PC-9 (cell line): Measurements from ENCODE around the gene VAT1L. TPM values are rescaled to one million over a fixed set of nuclear protein-coding genes. Genes with fewer than 3 reads are reported as not detected.

Experiments used
- BruUV-seq: library from RNA; stranded (reverse); fragments of 400-500 nt; replicated peaks from 2 replicates; lab custom pipeline; 2021; lab: Mats Ljungman, UMichigan
- CTCF ChIA-PET: fragments of 300-600 bp; sonication (Branson Sonifier 250); formaldehyde crosslinking; loops from one replicate; lab custom pipeline; 2022; ENCODE audit warnings: antibody characterized with exemption; lab: Charles Lee
- POLR2A ChIA-PET: fragments of 300-600 bp; sonication (Branson Sonifier 250); formaldehyde crosslinking; loops from one replicate; lab custom pipeline; 2022; ENCODE audit warnings: antibody characterized with exemption; ENCODE audit not compliant: unreplicated experiment; lab: Charles Lee
- DNase-seq, 2 experiments: peaks; one replicate each; pipeline versions ENCODE4 v3.0.0 to v3.0.0-alpha.2; 2015 to 2022; ENCODE audit warnings: mixed read lengths in 1 of 2
- H2AFZ ChIP-seq: fragments of 200-600 bp; sonication (generic); 2 replicates; pipeline ENCODE4 v1.8.1; 2017; ENCODE audit warnings: antibody characterized with exemption
- H3F3A ChIP-seq: fragments of 200-600 bp; sonication (generic); 2 replicates; pipeline ENCODE4 v1.8.1; 2017; ENCODE audit warnings: antibody characterized with exemption, mild to moderate bottlenecking, low read depth; ENCODE audit not compliant: insufficient read depth
- H3K27ac ChIP-seq: fragments of 200-600 bp; sonication (generic); 2 replicates; pipeline ENCODE4 v1.6.1; 2016; ENCODE audit warnings: mixed run types
- H3K27me3 ChIP-seq: fragments of 200-600 bp; sonication (generic); 2 replicates; pipeline ENCODE4 v1.6.1; 2016; ENCODE audit warnings: low read depth, mixed run types; ENCODE audit not compliant: insufficient read depth
- H3K36me3 ChIP-seq: fragments of 200-600 bp; sonication (generic); 2 replicates; pipeline ENCODE4 v1.6.1; 2016; ENCODE audit warnings: low read depth, mixed run types
- H3K4me1 ChIP-seq: fragments of 200-600 bp; sonication (generic); replicated peaks from 2 replicates; pipeline ENCODE4 v1.6.1; 2016; ENCODE audit warnings: mixed run types; ENCODE audit not compliant: insufficient read depth
- H3K4me2 ChIP-seq: fragments of 200-600 bp; sonication (generic); 2 replicates; pipeline ENCODE4 v1.6.1; 2017; ENCODE audit warnings: mixed run types
- H3K4me3 ChIP-seq: fragments of 200-600 bp; sonication (generic); 2 replicates; pipeline ENCODE4 v1.6.1; 2016; ENCODE audit warnings: mixed run types
- H3K79me2 ChIP-seq: fragments of 200-600 bp; sonication (generic); 2 replicates; pipeline ENCODE4 v1.6.1; 2017; ENCODE audit warnings: low read depth, mixed run types
- H3K9me2 ChIP-seq: fragments of 200-600 bp; sonication (generic); 2 replicates; pipeline ENCODE4 v1.8.1; 2017; ENCODE audit warnings: mild to moderate bottlenecking; ENCODE audit not compliant: insufficient read depth
- H3K9me3 ChIP-seq: fragments of 200-600 bp; sonication (generic); 2 replicates; pipeline ENCODE4 v1.8.1; 2016; ENCODE audit warnings: low read depth; ENCODE audit not compliant: insufficient read depth
- H4K20me1 ChIP-seq: fragments of 200-600 bp; sonication (generic); 2 replicates; pipeline ENCODE4 v1.8.1; 2017; ENCODE audit not compliant: insufficient read depth
- EZH2 ChIP-seq: fragments of 200-600 bp; sonication (generic); IDR thresholded peaks from 2 replicates; pipeline ENCODE4 v1.8.0; 2017; ENCODE audit warnings: antibody characterized with exemption, low read depth
- intact Hi-C: fragments of 100-400 bp; cut with micrococcal nuclease; formaldehyde crosslinking; loops from one replicate; pipeline ENCODE4 v1.10.0; 2022; ENCODE audit not compliant: unreplicated experiment
- total RNA-seq: library from RNA; stranded (reverse); gene quantifications from 2 replicates; pipeline ENCODE4 v1.2.3, GENCODE V29; 2021
- TF ChIP-seq, protein P1 (sequence below): fragments of 200-600 bp; sonication (generic); conservative IDR thresholded peaks from 2 replicates; pipeline ENCODE4 v1.6.1; 2017; ENCODE audit warnings: mixed run types, antibody characterized with exemption, mild to moderate bottlenecking, moderate library complexity

VAT1L gene
- total RNA-seq, 1 experiment from 2014 or later: not detected

DNA sequence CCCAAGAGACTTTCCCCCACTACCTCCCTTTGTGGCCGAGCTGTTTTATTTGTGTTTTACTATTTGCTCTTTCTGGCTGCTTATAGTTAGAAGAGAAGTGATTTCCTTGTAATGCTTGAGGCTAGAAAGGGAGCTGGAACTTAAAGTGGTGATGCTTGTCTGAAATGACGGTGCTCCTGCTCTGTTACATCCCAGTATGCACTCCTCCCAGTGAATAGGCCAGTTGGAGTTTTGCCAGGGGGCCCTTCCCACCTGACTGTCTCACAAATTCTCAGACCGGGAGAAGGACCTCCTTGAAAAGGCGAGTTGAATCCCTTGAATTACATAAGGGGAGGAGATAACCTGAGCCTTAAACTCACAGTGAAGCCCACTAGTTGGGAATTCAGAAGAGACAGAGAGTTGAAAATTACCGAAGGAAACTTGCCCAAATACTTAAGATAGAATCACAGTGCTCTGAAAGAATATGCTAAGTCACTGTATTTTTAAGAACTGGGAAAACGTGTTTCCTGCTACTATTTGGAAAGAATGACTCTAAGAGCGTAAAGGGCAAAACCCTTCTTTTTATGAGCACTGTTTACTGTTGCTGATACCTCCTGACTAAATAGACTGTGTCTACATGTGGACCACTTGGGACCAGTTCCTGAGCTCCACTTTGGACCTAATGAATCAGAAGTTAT is 149.2 kb downstream of the VAT1L start:
- POLR2A ChIA-PET: no interaction called here
- H4K20me1 ChIP-seq: no peaks in the 10 kb centered on the region
- intact Hi-C loops: no loop called here
- 0 out of 2 replicates have a peak, but pooled peaks cover 6% of the 10 kb centered on the region for H3K4me1 ChIP-seq
- no peak for DNase-seq
- H3F3A ChIP-seq: no peaks in the 10 kb centered on the region
- H3K27me3 ChIP-seq: peaks cover 19% of the 10 kb centered on the region
- H3K9me2 ChIP-seq: no peaks in the 10 kb centered on the region
- no peaks in the 10 kb centered on the region for H3K36me3 ChIP-seq
- no TSS peak for BruUV-seq
- H2AFZ ChIP-seq: no peak overlapping the region
- CTCF ChIA-PET: no interaction called here
- no peaks in the 10 kb centered on the region for H3K9me3 ChIP-seq
- TF ChIP-seq, protein P1, sequence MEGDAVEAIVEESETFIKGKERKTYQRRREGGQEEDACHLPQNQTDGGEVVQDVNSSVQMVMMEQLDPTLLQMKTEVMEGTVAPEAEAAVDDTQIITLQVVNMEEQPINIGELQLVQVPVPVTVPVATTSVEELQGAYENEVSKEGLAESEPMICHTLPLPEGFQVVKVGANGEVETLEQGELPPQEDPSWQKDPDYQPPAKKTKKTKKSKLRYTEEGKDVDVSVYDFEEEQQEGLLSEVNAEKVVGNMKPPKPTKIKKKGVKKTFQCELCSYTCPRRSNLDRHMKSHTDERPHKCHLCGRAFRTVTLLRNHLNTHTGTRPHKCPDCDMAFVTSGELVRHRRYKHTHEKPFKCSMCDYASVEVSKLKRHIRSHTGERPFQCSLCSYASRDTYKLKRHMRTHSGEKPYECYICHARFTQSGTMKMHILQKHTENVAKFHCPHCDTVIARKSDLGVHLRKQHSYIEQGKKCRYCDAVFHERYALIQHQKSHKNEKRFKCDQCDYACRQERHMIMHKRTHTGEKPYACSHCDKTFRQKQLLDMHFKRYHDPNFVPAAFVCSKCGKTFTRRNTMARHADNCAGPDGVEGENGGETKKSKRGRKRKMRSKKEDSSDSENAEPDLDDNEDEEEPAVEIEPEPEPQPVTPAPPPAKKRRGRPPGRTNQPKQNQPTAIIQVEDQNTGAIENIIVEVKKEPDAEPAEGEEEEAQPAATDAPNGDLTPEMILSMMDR: no peak
- no peak for TF ChIP-seq EZH2
- no peak overlapping the region for H3K4me2 ChIP-seq
- H3K79me2 ChIP-seq: no peaks in the 10 kb centered on the region
- H3K27ac ChIP-seq: no peak overlapping the region
- no peak overlapping the region for H3K4me3 ChIP-seq

DNA sequence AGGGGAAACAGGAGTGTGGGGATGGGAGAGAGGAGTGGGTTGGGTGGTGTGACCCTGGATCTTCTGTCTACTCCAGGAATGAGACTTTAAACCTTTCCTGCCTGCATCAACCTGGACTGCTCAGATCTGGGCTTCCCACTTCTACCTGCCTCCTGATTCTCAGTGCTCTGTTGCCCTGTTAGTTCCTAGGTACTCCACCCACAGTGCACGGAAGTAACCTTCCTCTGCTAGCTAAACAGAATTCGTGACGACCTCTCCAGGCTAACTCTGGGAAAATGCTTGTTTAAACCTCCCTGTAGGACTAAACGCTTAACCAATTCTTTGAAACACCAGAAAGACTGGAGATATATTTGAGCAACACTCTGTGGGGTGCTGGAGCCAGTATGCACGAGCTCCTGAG is 150.5 kb downstream of the VAT1L start:
- Histone ChIP-seq H3F3A (no peaks in the 10 kb centered on the region), H3K9me2 (no peaks in the 10 kb centered on the region), H3K27ac (no peak overlapping the region), H3K27me3 (peaks cover 25% of the 10 kb centered on the region), H3K79me2 (no peaks in the 10 kb centered on the region), H3K4me1 (0 out of 2 replicates have a peak, but pooled peaks cover 6% of the 10 kb centered on the region), H4K20me1 (no peaks in the 10 kb centered on the region), H3K4me2 (no peak overlapping the region), H3K36me3 (no peaks in the 10 kb centered on the region), H3K9me3 (no peaks in the 10 kb centered on the region), H2AFZ (no peak overlapping the region), H3K4me3 (no peak overlapping the region)
- no peak for DNase-seq
- no peak for TF ChIP-seq EZH2
- TF ChIP-seq, protein P1: no peak
- intact Hi-C loops: no loop called here
- ChIA-PET CTCF (interaction anchor here (0.6 kb wide), 1 partner anchor 11 kb away, joined by 3 read pairs; no protein-coding TSS in a partner anchor), POLR2A (no interaction called here)
- no TSS peak for BruUV-seq

GRCh38 chr16:77939968-77940367 is 151.6 kb downstream of the VAT1L start:
- Histone ChIP-seq H3K9me2 (no peaks in the 10 kb centered on the region), H3K4me2 (no peak overlapping the region), H3F3A (no peaks in the 10 kb centered on the region), H3K79me2 (no peaks in the 10 kb centered on the region), H3K36me3 (no peaks in the 10 kb centered on the region), H3K27ac (no peak overlapping the region), H3K9me3 (no peaks in the 10 kb centered on the region), H2AFZ (no peak overlapping the region), H3K4me1 (0 out of 2 replicates have a peak, but pooled peaks cover 6% of the 10 kb centered on the region), H3K4me3 (no peak overlapping the region), H3K27me3 (peaks cover 35% of the 10 kb centered on the region), H4K20me1 (no peaks in the 10 kb centered on the region)
- BruUV-seq: no TSS peak
- no peak for DNase-seq
- POLR2A ChIA-PET: interaction anchor here (0.7 kb wide), 1 partner anchor 21 kb away, joined by 3 read pairs; no protein-coding TSS in a partner anchor
- intact Hi-C loops: no loop called here
- TF ChIP-seq EZH2: no peak
- TF ChIP-seq, protein P1: no peak
- CTCF ChIA-PET: no interaction called here
